ENCODE results near the gene CCDC88A. TPM values are rescaled to one million over a fixed set of nuclear protein-coding genes. Genes with fewer than 3 reads are reported as not detected.

Gene CCDC88A
- total and polyA plus RNA-seq, 8 donors, result 10.2 to 30.1 (median 18.8) TPM

DNA sequence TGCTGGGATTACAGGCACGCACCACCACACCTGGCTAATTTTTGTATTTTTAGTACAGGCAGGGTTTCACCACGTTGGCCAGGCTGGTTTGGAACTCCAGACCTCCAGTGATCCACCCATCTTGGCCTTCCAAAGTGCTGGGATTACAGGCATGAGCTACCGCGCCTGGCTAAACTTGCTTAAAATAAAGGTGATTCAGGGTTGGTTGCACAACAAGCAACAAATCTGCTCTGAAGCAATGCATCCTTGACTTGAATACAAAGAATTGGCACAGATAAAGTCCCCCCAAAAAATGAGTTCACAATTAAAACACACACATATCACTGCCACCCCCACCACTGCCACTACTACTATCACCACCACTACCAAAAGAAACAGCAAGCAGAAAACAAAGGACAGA lies 34.9 kb downstream of the CCDC88A start:
- Histone ChIP-seq H3K27me3 (no peaks in the 10 kb centered on the region), H3K9me3 (no peaks in the 10 kb centered on the region), H3K4me1 (no peaks in the 10 kb centered on the region), H3K4me3 (no peak overlapping the region), H3K36me3 (no peaks in the 10 kb centered on the region), H3K27ac (no peak overlapping the region)
- ATAC-seq, result no peak
- TF ChIP-seq, protein P1, sequence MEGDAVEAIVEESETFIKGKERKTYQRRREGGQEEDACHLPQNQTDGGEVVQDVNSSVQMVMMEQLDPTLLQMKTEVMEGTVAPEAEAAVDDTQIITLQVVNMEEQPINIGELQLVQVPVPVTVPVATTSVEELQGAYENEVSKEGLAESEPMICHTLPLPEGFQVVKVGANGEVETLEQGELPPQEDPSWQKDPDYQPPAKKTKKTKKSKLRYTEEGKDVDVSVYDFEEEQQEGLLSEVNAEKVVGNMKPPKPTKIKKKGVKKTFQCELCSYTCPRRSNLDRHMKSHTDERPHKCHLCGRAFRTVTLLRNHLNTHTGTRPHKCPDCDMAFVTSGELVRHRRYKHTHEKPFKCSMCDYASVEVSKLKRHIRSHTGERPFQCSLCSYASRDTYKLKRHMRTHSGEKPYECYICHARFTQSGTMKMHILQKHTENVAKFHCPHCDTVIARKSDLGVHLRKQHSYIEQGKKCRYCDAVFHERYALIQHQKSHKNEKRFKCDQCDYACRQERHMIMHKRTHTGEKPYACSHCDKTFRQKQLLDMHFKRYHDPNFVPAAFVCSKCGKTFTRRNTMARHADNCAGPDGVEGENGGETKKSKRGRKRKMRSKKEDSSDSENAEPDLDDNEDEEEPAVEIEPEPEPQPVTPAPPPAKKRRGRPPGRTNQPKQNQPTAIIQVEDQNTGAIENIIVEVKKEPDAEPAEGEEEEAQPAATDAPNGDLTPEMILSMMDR (IDR thresholded peaks at IDR 0.05), result no peak
- FAIRE-seq, result no peak
- WGBS, 2 donors, result 91 to 92% methylated on average over 4 of the region's 4 CpGs
- intact Hi-C loops (cut with DNase I), result no loop called here
- no peak for DNase-seq

DNA sequence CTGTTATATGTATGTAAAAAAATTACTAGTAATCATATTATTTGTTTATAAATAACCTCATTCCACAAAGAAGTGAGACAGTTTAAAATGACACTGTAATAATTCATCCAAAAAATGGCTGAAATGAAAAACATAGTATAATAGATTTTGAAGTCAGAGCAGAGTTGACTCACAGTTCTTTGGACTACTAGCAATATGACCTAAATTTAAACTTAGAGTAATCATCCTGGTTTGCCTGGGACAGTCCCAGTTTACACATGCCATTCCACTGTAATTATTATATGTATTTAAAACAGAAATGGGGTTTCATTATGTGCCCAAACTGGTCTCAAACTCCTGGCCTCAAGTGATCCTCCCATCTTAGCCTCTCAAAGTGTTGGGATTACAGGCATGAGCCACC lies 48.3 kb downstream of the CCDC88A start:
- intact Hi-C loops (cut with DNase I), result no loop called here
- Histone ChIP-seq H3K4me3 (no peak overlapping the region), H3K27ac (no peak overlapping the region), H3K4me1 (no peaks in the 10 kb centered on the region), H3K9me3 (no peaks in the 10 kb centered on the region), H3K36me3 (no peaks in the 10 kb centered on the region), H3K27me3 (no peaks in the 10 kb centered on the region)
- TF ChIP-seq, protein P1 (IDR thresholded peaks at IDR 0.05), result no peak
- DNase-seq (no peak), ATAC-seq (no peak), FAIRE-seq (no peak)

DNA sequence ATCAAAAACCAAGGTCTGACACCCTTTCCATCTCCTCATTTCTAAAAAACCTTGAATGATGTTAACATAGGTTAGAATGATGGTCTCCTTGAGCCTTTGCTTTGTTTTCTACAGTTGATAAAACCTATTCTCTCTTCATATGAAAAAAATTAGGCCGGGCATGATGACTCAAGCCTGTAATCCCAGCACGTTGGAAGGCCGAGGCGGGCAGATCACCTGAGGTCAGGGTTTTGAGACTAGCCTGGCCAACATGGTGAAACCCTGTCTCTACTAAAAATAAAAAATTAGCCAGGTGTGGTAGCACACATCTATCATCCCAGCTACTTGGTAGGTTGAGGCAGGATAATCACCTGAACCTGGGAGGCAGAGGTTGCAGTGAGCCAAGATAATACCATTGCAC lies 49.4 kb downstream of the CCDC88A start:
- no peaks in the 10 kb centered on the region for H3K9me3 ChIP-seq
- no peak for ATAC-seq
- no peak overlapping the region for H3K27ac ChIP-seq
- no peaks in the 10 kb centered on the region for H3K27me3 ChIP-seq
- DNase-seq, result no peak
- H3K36me3 ChIP-seq, result no peaks in the 10 kb centered on the region
- intact Hi-C loops (cut with DNase I), result no loop called here
- 98% methylated on average over 4 of the region's 4 CpGs for WGBS, 2 donors
- FAIRE-seq, result no peak
- H3K4me1 ChIP-seq, result peaks cover 0 to under 1% (median 0%) of the 10 kb centered on the region in 3 donors
- TF ChIP-seq, protein P1 (IDR thresholded peaks at IDR 0.05), result no peak
- H3K4me3 ChIP-seq, result no peak overlapping the region

DNA sequence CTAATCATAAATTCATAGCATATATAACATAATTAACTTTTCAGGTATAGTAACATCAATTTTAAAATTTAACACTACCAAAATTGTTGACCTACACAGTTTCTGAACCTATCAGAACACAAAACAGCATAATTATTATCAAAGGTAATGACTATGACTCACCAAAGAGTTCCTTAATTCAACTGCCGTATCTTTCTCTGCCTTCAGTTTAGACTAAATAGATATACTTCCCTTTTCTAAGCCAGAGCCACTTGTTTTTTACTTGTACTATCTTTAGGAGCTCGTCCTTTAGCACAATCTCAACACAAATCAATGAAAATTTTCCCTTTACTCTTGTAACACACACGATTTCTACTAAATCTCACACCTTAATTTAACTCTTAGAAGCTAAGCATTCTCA lies 54.4 kb downstream of the CCDC88A start:
- FAIRE-seq (no peak), ATAC-seq (peak in 2 of 4 donors; percentile 54 to 60), DNase-seq (no peak)
- intact Hi-C loops (cut with DNase I), result no loop called here
- no peaks in the 10 kb centered on the region for H3K9me3 ChIP-seq
- H3K27ac ChIP-seq, result no peak overlapping the region
- 42 to 52% methylated on average over 3 of the region's 3 CpGs for WGBS, 2 donors
- no peaks in the 10 kb centered on the region for H3K36me3 ChIP-seq
- H3K4me3 ChIP-seq, result no peak overlapping the region
- no peaks in the 10 kb centered on the region for H3K27me3 ChIP-seq
- peaks cover 0 to 16% (median 15%) of the 10 kb centered on the region in 3 donors for H3K4me1 ChIP-seq
- TF ChIP-seq, protein P1 (IDR thresholded peaks at IDR 0.05), result no peak

DNA sequence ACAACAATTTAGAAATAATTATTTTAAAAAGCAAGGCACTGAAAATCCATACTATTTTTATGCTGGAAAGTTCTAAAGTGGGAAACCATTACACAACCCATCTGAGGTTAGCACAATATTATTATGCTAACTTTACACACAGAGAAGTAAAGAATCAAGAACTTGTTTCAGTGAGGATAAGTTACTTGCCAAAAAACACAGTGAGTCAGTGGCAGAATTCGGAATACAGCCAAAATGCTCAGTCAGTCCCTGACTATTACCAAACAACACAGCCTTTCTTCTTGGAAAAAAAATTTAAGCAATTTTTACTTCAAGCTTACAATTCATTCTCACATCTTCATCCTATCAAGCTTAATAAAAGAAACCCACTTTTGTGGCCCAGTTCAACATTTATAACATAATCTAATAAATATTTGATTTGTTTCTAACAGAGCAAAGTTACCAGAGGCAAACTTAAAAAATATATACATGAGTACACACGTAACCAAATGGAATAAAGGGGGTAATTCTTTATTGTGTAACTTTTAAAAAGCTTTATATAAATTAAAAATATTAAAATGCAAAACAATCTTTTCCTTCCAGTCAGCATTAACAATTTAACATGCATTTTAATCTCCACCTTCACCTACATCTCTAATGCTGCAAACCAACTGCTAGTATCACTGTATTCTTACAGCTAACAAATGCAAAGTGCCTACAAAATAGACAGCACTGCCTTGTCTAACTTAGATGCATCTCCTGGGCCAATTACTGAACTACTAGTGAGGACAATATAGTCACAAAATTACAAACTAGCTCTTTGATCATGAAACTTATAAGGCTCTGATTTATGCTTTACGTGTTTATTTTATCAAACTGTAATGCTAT lies 55.2 kb downstream of the CCDC88A start:
- peak; percentile 98 to 100 (median 99) for ATAC-seq
- TF ChIP-seq, protein P1 (IDR thresholded peaks at IDR 0.05), result no peak
- Histone ChIP-seq H3K4me3 (no peak overlapping the region), H3K27ac (peak overlapping the region in 2 of 4 donors; percentile 47 to 48), H3K36me3 (no peaks in the 10 kb centered on the region), H3K9me3 (no peaks in the 10 kb centered on the region), H3K4me1 (peaks cover 0 to 16% (median 15%) of the 10 kb centered on the region in 3 donors), H3K27me3 (no peaks in the 10 kb centered on the region)
- no peak for FAIRE-seq
- peak in 3 of 6 donors; percentile 67 to 74 (median 68) for DNase-seq
- intact Hi-C loops (cut with DNase I), result no loop called here
- WGBS, 2 donors, result 51 to 57% methylated on average over 3 of the region's 3 CpGs

All from pancreas (tissue), 10 donors.